HG03457 (cell line): ENCODE data around the gene STK10.
"Not testable (repeated sequence)": the region's sequence is repeated elsewhere in the genome, so short reads cannot be mapped to it uniquely, and the experiment has no call there.

Experiments used
- ATAC-seq: cut with Tn5 transposase; IDR thresholded peaks from one replicate; pipeline ENCODE4 v1.9.1; 2021; ENCODE audit warnings: moderate number of reproducible peaks; ENCODE audit not compliant: unreplicated experiment

STK10 gene

DNA sequence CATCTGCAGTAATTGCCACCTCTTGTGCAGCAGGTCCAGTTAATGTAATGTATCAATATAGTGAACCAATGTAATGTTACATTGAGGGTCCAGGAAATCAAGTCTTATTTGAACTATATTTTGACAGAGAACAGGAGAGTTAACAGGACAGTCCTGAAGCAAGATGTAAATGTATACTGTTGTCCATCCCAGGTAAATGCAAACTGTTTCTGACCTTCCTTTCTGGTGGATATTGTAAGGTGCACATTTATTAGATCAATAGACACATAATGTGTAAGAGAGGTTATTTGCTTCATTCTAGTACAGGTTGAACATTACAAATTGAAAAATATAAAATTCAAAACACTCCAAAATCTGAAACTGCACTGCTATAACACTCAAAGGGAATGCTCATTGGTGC, 158.1 kb downstream of the STK10 start:
- no peak for ATAC-seq

DNA sequence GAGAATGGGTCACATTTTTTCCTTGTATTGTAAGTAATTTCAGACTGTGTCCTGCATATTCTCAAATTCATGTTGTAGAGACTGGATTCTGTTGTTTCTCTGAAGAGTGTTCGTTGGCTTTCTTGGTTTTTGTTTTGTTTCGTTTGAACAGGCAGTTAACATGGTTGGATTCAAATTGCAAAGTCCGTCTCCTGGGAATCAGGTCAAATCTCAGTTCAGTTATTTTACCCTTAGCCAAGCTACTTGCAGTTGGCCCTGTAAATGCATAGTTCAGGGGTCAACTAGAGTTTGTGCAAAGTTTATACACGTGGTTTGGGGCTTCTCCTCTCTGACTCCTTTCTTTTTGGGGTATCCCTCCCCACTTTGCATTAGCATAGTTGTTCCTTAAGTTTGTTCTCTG, 159.9 kb downstream of the STK10 start:
- ATAC-seq = no peak

DNA sequence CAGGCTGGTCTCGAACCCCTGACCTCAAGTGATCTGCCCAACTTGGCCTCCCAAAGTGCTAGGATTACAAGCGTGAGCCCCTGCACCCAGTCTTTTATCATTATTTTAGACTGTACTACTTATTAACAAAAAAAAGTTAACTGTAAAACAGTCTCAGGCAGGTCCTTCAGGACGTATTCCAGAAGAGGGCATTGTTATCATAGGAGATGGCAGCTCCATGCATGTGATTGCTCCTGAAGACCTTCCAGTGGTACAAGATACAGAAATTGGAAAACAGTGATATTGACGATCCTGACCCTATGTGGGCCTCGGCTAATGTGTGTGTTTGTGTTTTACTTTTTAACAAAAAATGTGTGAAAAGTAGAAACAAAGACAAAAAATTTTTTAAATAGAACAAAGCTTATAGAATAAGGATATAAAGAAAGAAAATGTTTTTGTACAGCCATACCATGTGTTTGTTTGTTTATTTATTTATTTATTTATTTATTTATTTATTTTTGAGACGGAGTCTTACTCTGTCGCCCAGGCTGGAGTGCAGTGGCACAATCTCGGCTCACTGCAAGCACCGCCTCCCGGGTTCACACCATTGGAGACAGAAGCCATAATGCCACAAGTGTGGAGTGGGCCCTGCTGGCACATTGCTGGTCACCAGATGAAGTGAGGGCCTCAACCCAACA, 167.8 kb downstream of the STK10 start:
- ATAC-seq = not testable (repeated sequence)

DNA sequence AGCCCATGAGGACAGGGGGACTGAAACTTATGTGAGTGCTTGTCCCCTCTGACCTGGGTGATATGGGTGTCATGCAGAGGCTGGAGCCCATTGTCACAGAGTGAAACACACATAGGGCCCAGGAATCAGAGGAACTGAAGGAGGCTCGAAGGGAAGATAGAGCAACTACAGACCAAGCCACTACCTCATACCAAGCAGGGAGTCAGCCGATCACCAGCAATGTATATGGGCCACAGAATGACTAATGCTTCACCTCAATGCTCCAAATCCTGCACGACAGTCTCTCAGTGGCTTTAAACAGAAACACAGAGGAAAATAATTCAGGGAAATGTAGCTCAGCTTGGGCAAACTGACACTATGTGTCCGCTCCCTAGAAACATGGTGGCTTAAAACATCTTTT, 172.7 kb downstream of the STK10 start:
- no peak for ATAC-seq

DNA sequence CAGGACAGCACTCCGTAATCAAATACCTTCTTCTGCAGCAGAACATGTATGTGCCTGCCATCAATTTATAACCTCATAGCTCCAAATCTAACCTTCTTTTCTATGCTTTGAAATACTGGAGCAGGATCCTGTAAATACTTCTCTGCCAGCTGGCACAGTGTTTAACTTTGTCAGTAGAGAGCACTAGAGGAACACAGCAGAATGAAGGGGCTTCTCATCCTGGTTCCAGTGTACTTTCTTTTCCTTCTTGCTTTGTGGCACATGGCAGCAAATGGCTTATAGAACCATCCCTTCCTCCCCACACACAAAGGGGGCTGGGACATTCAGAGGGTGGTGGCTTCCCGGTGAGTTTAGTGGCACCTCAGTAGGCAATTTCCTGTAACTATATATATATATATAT, 177.7 kb downstream of the STK10 start:
- no peak for ATAC-seq

DNA sequence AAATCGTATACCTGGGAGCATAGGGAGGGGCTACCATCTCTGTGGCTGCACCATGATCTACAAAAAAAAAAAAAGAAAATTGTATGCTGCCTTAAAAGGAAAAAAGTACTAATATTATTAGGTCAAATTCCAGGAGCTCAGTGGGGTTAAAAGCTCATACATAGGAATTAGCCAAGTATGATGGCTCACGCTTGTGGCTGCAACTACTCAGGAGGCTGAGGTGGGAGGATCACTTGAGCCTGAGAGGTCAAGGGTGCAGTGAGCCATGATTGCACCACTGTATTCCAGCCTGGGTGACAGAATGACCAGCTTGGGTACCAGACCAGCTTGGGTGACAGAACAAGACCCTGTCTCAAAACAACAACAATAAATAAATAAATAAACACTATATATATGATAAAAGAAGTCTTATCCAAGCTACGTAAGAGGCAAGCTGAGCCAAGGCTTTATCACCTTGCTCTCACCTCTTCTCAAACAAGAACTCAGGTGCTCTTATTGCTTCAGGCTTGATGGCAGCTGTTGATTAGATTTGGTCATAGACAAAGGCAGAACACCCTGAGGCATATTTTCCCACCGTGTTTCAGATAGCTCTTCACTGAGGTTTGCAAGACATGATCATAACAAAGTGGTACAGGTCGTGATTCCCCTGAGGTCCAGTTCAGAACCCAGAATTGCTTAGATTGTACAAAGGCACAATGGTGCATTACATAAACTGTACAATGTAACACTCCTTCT, 178.3 kb downstream of the STK10 start:
- no peak for ATAC-seq

DNA sequence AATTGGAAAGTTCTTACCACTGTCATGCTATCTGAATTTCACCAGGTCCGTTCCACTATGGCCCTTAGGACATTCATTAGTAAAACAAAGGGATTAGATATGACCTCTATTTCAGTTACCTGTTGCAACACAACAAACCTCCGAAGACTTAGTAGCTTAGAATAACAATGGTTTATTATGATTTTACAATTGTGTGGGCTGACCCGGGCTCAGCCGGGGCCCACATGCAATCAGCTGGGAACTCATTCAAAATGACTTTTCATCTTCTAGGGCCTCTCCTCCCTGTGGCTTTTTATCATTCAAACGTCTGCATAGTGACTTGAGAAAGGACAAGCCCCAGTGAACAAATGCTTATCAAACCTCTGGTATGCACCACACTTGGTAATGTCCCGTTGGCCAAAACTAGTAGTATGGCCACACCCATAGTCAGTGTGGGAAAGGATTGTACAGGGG, 179.3 kb downstream of the STK10 start:
- no peak for ATAC-seq

DNA sequence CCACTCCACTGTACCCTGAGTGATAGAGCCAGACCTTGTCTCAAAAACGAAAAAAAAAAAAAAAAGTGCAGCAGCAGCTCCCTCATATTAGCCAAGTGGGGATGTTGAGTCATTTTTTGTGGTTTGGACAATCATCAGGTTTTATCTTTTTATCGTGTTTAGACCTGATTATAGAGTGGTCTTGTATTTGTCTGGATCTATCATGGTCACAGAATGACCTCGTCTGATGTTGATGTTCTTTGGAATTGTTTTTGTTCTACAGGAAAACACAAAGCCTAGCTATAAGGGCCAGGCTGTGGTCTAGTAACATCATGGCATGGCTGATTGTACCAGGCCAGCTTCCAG, 179.9 kb downstream of the STK10 start:
- no peak for ATAC-seq

DNA sequence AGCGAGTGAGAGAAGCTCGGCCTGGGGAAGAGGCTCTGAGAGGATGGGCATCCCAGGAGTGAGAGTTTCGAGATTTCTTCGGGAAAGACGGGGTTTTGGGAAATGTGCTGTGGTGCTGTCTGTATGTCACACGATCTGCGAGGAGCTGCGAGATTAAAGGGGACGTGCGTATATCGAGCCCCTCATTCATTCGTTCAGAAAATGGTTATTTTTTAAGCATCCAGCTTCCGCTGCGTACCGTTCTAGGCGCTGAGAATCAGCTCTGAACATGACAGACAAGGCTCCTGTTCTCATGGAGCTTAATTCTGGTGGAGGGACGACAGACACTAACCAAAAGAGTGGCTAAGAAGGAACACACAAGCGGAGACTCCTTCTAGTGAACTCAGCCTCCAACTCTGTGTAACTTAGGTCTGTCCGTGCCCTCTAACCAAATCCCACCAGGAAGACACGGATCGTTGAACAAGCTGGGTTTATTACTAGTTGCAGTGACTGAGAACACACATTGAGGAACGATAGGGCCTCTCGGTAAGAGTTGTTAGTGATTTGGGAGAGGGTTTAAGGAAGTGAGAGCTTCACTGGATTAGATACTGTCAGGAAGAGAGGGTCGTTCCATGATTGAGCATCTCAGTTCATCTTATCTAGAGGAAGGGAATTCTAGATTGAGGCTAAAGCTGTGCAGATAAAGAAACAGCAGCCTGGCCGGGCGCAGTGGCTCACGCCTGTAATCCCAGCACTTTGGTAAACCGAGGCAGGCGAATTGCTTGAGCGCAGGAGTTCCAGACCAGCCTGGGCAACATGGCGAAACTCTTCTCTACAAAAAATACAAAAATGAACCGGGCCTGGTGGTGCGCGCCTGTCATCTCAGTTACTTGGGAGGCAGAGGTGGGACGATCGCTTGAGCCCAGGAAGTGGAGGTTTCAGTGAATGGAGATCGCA, 180.6 kb downstream of the STK10 start:
- ATAC-seq = no peak

DNA sequence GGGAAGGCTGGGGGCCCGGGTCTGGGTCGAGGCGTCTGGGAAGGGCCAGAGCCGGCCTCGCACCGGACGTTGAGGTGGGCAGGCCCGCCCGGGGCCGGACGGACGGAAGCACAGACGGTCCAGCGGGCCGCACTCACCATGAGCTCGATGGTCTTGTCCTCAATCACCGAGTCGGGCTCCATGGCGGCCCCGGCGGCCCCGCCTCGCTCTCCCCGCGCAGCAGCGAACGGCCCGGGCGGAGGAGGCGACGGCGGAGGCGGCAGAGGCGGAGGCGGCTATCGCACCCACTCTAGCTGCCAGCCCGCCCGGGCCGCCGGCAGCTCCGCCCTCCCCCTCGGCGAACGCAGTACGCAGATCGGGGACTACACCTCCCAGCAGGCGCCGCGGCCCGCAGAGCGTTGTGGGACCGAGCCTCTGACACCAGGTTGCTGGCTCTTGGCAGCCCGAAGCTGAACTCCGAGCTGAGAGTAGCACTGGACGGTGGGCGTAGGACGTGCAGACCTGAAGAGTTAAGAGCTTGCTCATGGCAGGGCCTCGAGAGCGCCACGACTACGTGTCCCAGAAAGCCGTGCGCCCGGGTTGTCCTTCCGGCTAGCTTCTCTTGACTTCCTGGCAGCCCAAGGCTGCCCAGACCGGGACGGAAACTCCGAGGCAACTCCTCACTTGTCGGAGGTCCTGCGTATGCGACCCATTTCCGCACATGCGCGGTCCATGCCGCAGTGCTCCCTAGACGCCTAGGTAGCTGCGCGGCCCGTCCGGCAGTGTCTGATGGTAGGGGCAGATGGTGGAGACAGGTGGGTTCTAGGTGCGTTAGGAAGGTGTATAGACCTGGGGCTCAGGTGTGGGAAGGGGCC, 181.5 kb downstream of the STK10 start, which contains the start of gene FBXW11:
Gene FBXW11, minus strand, starts transcription at position 318 of the 854 bp plus-strand sequence. Its CDS starts 136 bp downstream, at position 182.
- peak; percentile 75 for ATAC-seq

DNA sequence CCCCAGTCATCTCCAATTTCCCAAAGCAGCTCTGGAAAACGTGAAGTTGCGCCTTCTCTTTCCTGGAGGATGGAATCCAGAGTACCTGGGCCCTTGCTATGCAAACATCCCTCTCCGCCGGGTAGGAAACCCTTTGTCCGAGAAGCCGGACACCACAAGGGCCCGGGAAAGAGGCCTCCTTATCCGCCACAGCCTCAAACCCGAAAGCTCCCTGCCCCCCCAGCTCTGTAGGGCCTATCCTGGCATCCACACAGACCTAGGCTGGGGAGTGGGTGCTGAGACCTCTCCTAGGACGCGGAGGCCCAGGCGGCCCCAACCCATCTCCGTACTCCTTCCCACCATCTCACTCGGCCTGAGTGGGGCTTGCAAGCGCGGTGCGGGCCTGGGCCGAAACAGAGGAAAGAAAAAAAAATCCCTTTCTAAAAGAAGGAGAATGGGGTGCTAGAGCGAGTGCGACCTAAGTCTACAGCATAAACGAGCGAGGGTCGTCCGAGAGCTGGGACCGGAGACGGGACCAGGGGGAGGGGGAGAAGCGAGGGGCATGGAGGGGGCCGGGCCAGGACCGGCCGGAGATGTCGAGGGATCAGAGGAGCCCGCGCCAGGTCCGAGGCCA, 182.2 kb downstream of the STK10 start:
- no peak for ATAC-seq

DNA sequence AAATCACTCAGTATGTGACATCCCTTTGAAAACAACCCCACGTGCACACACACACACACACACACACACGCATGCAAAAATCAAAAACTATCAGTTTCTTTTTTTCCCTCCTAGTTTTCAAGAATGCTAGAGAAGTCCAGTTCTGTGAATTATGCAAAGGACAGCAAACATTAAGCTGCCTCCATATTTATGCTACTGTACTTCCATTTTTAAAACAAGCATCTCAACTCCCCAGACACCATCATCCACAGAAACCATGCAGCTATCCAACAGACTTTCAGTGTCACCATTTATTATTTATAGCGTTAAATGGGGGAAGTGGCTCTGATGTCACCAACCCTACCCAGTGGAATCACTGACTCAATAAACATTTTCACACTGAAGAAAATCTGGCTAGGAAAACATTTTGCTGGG, 183.2 kb downstream of the STK10 start:
- ATAC-seq = no peak

DNA sequence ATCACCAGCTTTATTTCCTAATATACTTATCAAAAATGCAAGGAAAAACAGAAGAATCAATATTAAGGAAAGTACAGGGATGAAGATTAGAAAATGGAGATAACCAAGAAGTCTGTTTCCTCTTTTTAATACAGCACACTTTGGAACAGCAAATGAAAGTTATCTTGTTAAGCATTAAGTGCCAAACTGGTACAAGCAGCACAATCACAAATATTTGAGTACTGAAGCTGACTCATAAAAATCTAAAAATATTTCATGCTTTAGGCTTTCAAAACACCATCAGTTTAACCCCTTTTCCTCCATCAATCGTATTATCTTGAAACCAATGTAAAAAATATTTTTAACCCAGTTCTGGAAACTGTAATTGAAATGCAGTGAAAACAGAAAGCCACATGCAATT, 184.3 kb downstream of the STK10 start:
- no peak for ATAC-seq

DNA sequence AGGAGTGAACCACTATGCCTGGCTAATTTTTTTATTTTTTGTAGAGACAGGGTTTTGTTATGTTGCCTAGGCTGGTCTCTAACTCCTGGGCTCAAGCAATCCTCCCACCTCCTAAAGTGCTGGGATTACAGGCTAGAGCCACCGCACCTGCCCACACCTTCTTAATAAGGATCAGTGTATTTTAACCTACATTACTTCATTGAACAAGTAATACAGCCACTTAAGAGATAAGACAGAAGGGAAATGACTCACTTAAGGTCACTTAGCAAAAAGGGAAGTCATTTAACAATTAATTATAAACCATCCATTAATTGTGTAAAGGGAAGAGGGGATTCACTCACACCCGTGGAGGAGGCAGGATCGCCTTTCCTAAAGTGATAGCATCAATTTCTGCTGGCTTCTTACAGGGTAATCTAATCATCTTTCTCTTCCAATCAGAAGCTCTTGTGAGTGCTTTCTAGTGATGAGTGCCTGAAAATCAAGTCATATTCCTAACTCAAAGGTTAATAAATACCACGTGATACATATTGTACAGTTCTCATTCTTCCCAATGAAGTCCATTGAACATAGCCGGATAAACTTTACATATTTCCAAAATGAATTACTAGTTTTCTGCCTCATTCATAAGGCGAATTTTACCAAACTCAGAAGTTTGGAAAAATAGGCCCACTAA, 185.0 kb downstream of the STK10 start:
- no peak for ATAC-seq

DNA sequence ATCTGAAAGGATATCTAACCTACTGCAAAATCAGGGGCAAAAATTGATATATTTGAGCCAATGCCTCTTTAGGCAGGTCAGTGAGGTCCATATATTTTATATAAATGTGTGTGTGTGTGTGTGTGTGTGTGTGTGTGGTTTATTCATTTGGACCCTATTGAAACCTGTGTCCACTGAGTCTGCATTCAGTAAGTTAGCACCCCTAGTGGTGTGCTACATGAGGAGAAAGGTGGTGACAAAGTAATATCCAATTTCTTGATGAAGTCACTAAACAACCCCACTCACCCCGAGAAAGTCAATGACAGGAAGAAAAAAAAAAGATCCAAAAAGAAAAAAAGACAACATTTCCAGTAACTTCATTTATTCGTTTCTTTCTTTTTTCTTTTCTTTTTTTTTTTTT, 185.7 kb downstream of the STK10 start:
- no peak for ATAC-seq

DNA sequence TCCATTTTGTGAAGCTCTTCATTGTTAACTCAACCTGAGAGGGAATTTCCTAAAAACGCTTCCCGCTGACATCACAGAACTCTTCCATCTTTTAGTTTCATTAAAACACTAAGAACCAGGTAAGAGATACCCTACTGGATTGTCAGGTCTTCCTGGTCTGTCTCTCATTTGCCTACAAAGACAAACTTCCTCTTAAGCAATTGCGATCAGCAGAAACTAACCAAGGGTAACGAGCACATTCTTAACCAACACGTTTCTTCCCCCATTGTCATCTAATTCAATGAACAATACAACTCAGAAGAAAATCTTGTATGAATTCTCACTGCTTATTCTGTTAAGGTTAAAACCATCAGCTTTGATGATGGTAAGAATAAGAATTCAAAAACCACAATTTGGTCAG, 188.1 kb downstream of the STK10 start:
- ATAC-seq = no peak

DNA sequence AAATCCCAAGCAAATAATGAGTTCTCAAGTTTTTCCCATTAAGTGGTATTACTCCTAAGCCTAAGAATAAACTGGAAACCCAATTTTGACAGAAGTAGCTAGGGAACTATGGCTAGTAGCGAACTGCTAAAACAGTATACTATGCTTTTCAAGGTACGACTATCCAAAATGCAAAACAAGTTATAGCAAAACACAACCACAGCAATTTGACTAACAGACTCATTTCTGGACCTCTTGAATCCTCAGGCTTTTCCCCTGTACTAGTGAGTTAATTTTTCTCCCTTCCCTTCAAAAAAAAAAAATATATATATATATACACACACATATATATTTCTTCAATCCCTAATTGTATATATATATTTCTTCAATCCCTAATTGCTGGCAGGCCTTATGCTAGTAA, 188.9 kb downstream of the STK10 start:
- ATAC-seq = no peak

DNA sequence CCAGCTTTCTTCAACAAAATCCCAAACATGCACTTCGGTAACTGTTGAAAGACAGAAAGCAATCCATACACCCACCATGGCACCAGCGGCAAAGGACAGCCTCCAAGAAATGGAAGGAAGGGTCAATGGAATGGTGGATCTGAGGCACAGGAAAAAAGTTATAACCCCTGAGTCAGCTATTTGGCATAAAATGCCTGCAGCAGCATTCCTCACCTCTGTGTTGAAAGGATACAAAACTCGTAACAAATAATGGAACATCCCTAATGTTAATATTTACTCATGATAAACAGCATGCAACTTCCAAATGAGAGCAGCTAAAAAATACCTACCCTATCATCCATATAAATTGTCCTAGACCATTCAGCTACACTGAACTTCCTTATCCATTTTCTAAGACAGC, 191.0 kb downstream of the STK10 start:
- no peak for ATAC-seq

DNA sequence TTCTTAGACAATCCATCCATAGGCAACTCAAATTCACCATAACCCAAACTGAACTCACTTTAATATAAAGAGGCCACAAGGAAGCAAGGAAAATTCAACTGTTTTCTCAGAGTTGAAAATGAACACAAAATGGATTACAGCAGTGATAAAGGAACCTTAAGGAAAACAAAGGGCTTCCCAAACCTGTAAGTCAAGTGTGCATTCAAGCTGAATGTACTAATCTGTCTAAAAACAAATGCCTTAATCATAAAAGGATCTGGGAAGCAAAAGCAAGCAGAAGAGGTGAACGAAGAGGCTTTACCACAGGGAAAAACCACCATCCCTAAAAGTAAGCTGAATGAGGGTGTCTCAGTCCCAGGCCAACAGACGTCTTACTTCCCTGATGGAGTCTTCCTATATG, 195.2 kb downstream of the STK10 start:
- no peak for ATAC-seq

DNA sequence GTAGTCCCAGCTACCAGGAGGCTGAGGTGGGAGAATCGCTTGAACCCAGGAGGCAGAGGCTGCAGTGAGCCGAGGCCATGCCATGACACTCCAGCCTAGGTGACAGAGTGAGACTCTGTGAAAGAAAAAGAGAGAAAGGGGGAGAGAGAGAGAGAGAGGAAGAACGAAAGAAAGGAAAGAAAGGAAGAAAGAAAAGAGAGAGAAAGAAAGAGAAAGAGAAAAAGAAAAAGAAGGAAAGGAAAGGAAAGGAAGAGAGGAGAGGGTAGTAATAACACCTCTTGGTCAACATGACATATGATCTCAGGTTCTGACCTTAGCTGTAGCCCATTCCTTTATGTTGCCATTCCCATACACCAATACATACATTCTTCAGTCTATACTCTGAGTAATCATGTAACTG, 195.7 kb downstream of the STK10 start:
- ATAC-seq = no peak
